Measurements from ENCODE around the gene FSTL4. TPM values are rescaled to one million over a fixed set of nuclear protein-coding genes. Genes with fewer than 3 reads are reported as not detected.

Gene FSTL4
- total and polyA plus RNA-seq, 2 donors from 2014 or later, result 0.09 to 4.0 TPM

GRCh38 chr5:133485468-133485867 is 126.9 kb downstream of the FSTL4 start:
- H3K9ac ChIP-seq (ENCODE audit: low read length in 3 of 3), result no peak overlapping the region
- H3K27me3 ChIP-seq (ENCODE audit: control insufficient read depth, insufficient read depth, low read length), result no peaks in the 10 kb centered on the region
- no peaks in the 10 kb centered on the region for H3K36me3 ChIP-seq (ENCODE audit: control insufficient read depth in 2 of 3, insufficient read depth in 3 of 3, low read length in 3 of 3)
- H3K27ac ChIP-seq (ENCODE audit: low read depth in 2 of 2, low read length in 2 of 2), result no peak overlapping the region
- TF ChIP-seq CTCF (IDR thresholded peaks at IDR 0.05; ENCODE audit: borderline replicate concordance, extremely low read depth, insufficient read depth), result no peak
- no peak overlapping the region for H3K4me3 ChIP-seq (ENCODE audit: low read length in 3 of 3)
- intact Hi-C loops (cut with DNase I), result no loop called here
- H3K9me3 ChIP-seq (ENCODE audit: control insufficient read depth in 2 of 3, insufficient read depth in 1 of 3, low read length in 3 of 3), result no peaks in the 10 kb centered on the region
- FAIRE-seq (no peak), DNase-seq (peak in 3 of 5 donors; percentile 29 to 40 (median 36))
- peaks cover 0 to 19% (median 8%) of the 10 kb centered on the region in 3 donors for H3K4me1 ChIP-seq (ENCODE audit: control insufficient read depth in 2 of 3, insufficient read depth in 2 of 3, low read depth in 1 of 3, low read length in 3 of 3)

DNA sequence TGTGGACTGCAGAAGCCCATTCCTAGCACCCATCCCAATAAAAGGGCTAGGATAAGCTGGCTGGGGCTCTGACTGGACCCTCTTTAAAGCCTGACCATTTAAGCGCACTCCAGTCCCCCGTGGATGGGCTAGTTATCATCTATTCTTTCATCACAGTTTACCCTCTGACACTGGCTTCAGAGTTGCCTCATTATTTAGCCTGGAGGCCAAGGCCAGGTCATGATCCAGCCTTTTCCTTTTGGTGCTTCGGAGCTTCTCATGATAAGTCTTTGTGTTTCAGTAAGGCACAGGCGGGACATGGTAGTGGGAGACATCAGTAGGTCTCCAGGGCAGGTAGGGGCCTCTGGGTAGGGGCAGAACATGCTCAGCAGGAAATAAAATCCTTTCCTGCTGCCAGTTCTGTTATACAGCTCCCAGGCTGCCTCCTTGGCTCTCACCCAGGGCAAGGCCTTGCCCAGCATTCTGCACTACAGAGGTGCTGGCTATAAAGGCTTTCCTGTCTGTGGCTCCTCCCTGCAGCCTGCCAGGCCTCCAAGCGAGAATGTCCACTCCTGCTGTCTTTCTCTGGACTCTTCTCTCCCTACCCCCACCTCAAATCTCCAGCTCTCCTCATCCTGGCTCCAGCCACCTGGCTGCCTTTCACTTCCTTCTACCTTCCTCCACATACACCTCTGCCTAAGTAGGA is 128.8 kb downstream of the FSTL4 start:
- H3K27me3 ChIP-seq (ENCODE audit: control insufficient read depth, insufficient read depth, low read length), result no peaks in the 10 kb centered on the region
- H3K36me3 ChIP-seq (ENCODE audit: control insufficient read depth in 2 of 3, insufficient read depth in 3 of 3, low read length in 3 of 3), result no peaks in the 10 kb centered on the region
- H3K27ac ChIP-seq (ENCODE audit: low read depth in 2 of 2, low read length in 2 of 2), result no peak overlapping the region
- no peak overlapping the region for H3K4me3 ChIP-seq (ENCODE audit: low read length in 3 of 3)
- FAIRE-seq (no peak), DNase-seq (no peak)
- H3K9ac ChIP-seq (ENCODE audit: low read length in 3 of 3), result no peak overlapping the region
- intact Hi-C loops (cut with DNase I), result no loop called here
- no peaks in the 10 kb centered on the region for H3K9me3 ChIP-seq (ENCODE audit: control insufficient read depth in 2 of 3, insufficient read depth in 1 of 3, low read length in 3 of 3)
- H3K4me1 ChIP-seq (ENCODE audit: control insufficient read depth in 2 of 3, insufficient read depth in 2 of 3, low read depth in 1 of 3, low read length in 3 of 3), result peaks cover 0 to 19% (median 8%) of the 10 kb centered on the region in 3 donors
- no peak for TF ChIP-seq CTCF (IDR thresholded peaks at IDR 0.05; ENCODE audit: borderline replicate concordance, extremely low read depth, insufficient read depth)

- Histone ChIP-seq H3K4me1 (ENCODE audit: control insufficient read depth in 2 of 3, insufficient read depth in 2 of 3, low read depth in 1 of 3, low read length in 3 of 3) (peaks cover 0 to 19% (median 8%) of the 10 kb centered on the region in 3 donors), H3K27me3 (ENCODE audit: control insufficient read depth, insufficient read depth, low read length) (no peaks in the 10 kb centered on the region), H3K9me3 (ENCODE audit: control insufficient read depth in 2 of 3, insufficient read depth in 1 of 3, low read length in 3 of 3) (no peaks in the 10 kb centered on the region), H3K36me3 (ENCODE audit: control insufficient read depth in 2 of 3, insufficient read depth in 3 of 3, low read length in 3 of 3) (no peaks in the 10 kb centered on the region), H3K4me3 (ENCODE audit: low read length in 3 of 3) (no peak overlapping the region), H3K27ac (ENCODE audit: low read depth in 2 of 2, low read length in 2 of 2) (no peak overlapping the region), H3K9ac (ENCODE audit: low read length in 3 of 3) (no peak overlapping the region)
- DNase-seq (no peak), FAIRE-seq (no peak)
- intact Hi-C loops (cut with DNase I), result no loop called here
- no peak for TF ChIP-seq CTCF (IDR thresholded peaks at IDR 0.05; ENCODE audit: borderline replicate concordance, extremely low read depth, insufficient read depth)
Measured at GRCh38 chr5:133482028-133482427, 130.3 kb downstream of the FSTL4 start.
